ENCODE data around the gene DNAH2.
A peak's percentile ranks its signal among the peaks of the same experiment; 100 is the strongest.

The DNAH2 gene

GRCh38 chr17:7820231-7820630 lies 102.7 kb downstream of the DNAH2 start:
- Histone ChIP-seq H3K36me3 (ENCODE audit: insufficient read depth, low read length) (no peaks in the 10 kb centered on the region), H3K4me1 (ENCODE audit: insufficient read depth, low read length) (no peaks in the 10 kb centered on the region), H3K9me3 (ENCODE audit: control insufficient read depth, insufficient read depth, low read length) (no peaks in the 10 kb centered on the region), H3K9ac (ENCODE audit: low read depth, low read length) (no peak overlapping the region)

GRCh38 chr17:7822126-7822525 lies 104.6 kb downstream of the DNAH2 start:
- Histone ChIP-seq H3K9ac (ENCODE audit: low read depth, low read length) (no peak overlapping the region), H3K36me3 (ENCODE audit: insufficient read depth, low read length) (no peaks in the 10 kb centered on the region), H3K4me1 (ENCODE audit: insufficient read depth, low read length) (no peaks in the 10 kb centered on the region; the same call in 1 of the 2 replicates), H3K9me3 (ENCODE audit: control insufficient read depth, insufficient read depth, low read length) (no peaks in the 10 kb centered on the region)

- Histone ChIP-seq H3K4me1 (ENCODE audit: insufficient read depth, low read length) (no peaks in the 10 kb centered on the region; the same call in 1 of the 2 replicates), H3K9me3 (ENCODE audit: control insufficient read depth, insufficient read depth, low read length) (no peaks in the 10 kb centered on the region), H3K36me3 (ENCODE audit: insufficient read depth, low read length) (no peaks in the 10 kb centered on the region), H3K9ac (ENCODE audit: low read depth, low read length) (no peak overlapping the region)
These were observed 106.0 kb downstream of the DNAH2 start for GRCh38 chr17:7823581-7824001.

- no peaks in the 10 kb centered on the region for H3K36me3 ChIP-seq (ENCODE audit: insufficient read depth, low read length)
- H3K9ac ChIP-seq (ENCODE audit: low read depth, low read length) = no peak overlapping the region
- no peaks in the 10 kb centered on the region; the same call in 1 of the 2 replicates for H3K4me1 ChIP-seq (ENCODE audit: insufficient read depth, low read length)
- H3K9me3 ChIP-seq (ENCODE audit: control insufficient read depth, insufficient read depth, low read length) = no peaks in the 10 kb centered on the region
These were observed 106.7 kb downstream of the DNAH2 start for GRCh38 chr17:7824021-7824924.

GRCh38 chr17:7825206-7825990 lies 107.9 kb downstream of the DNAH2 start:
- no peaks in the 10 kb centered on the region for H3K36me3 ChIP-seq (ENCODE audit: insufficient read depth, low read length)
- H3K4me1 ChIP-seq (ENCODE audit: insufficient read depth, low read length) = no peaks in the 10 kb centered on the region; the same call in 1 of the 2 replicates
- no peak overlapping the region for H3K9ac ChIP-seq (ENCODE audit: low read depth, low read length)
- H3K9me3 ChIP-seq (ENCODE audit: control insufficient read depth, insufficient read depth, low read length) = no peaks in the 10 kb centered on the region

- Histone ChIP-seq H3K9ac (ENCODE audit: low read depth, low read length) (no peak overlapping the region), H3K4me1 (ENCODE audit: insufficient read depth, low read length) (peaks cover 3% of the 10 kb centered on the region), H3K36me3 (ENCODE audit: insufficient read depth, low read length) (no peaks in the 10 kb centered on the region), H3K9me3 (ENCODE audit: control insufficient read depth, insufficient read depth, low read length) (no peaks in the 10 kb centered on the region)
These were observed 113.1 kb downstream of the DNAH2 start for GRCh38 chr17:7830616-7831015.

- H3K9me3 ChIP-seq (ENCODE audit: control insufficient read depth, insufficient read depth, low read length) = no peaks in the 10 kb centered on the region
- H3K4me1 ChIP-seq (ENCODE audit: insufficient read depth, low read length) = peaks cover 3% of the 10 kb centered on the region
- H3K36me3 ChIP-seq (ENCODE audit: insufficient read depth, low read length) = no peaks in the 10 kb centered on the region
- no peak overlapping the region for H3K9ac ChIP-seq (ENCODE audit: low read depth, low read length)
These were observed 113.7 kb downstream of the DNAH2 start for GRCh38 chr17:7831233-7831632.

GRCh38 chr17:7832431-7832830 lies 114.9 kb downstream of the DNAH2 start:
- peaks cover 3% of the 10 kb centered on the region; the same call in 1 of the 2 replicates for H3K4me1 ChIP-seq (ENCODE audit: insufficient read depth, low read length)
- H3K9me3 ChIP-seq (ENCODE audit: control insufficient read depth, insufficient read depth, low read length) = no peaks in the 10 kb centered on the region
- no peak overlapping the region for H3K9ac ChIP-seq (ENCODE audit: low read depth, low read length)
- H3K36me3 ChIP-seq (ENCODE audit: insufficient read depth, low read length) = no peaks in the 10 kb centered on the region

- no peaks in the 10 kb centered on the region for H3K36me3 ChIP-seq (ENCODE audit: insufficient read depth, low read length)
- peak overlapping the region; percentile 76; the same call in 1 of the 2 replicates for H3K9ac ChIP-seq (ENCODE audit: low read depth, low read length)
- peaks cover 3% of the 10 kb centered on the region; the same call in 1 of the 2 replicates for H3K4me1 ChIP-seq (ENCODE audit: insufficient read depth, low read length)
- no peaks in the 10 kb centered on the region for H3K9me3 ChIP-seq (ENCODE audit: control insufficient read depth, insufficient read depth, low read length)
These were observed 115.7 kb downstream of the DNAH2 start for GRCh38 chr17:7833011-7833794.

- H3K9ac ChIP-seq (ENCODE audit: low read depth, low read length) = peak within 1 kb of the TSS; percentile 76; the same call in 1 of the 2 replicates
- H3K4me1 ChIP-seq (ENCODE audit: insufficient read depth, low read length) = peaks cover 9% of the 10 kb centered on the region
- H3K36me3 ChIP-seq (ENCODE audit: insufficient read depth, low read length) = no peaks in the 10 kb centered on the region
- H3K9me3 ChIP-seq (ENCODE audit: control insufficient read depth, insufficient read depth, low read length) = no peaks in the 10 kb centered on the region
These were observed 116.4 kb downstream of the DNAH2 start, which contains the start of gene KDM6B for GRCh38 chr17:7833795-7834541. TSS of gene KDM6B (plus strand) at chr17:7834217. CDS start at chr17:7845555, 11,338 bp downstream.

- Histone ChIP-seq H3K9me3 (ENCODE audit: control insufficient read depth, insufficient read depth, low read length) (no peaks in the 10 kb centered on the region), H3K4me1 (ENCODE audit: insufficient read depth, low read length) (peaks cover 11% of the 10 kb centered on the region), H3K9ac (ENCODE audit: low read depth, low read length) (peak overlapping the region; percentile 76; the same call in 1 of the 2 replicates), H3K36me3 (ENCODE audit: insufficient read depth, low read length) (no peaks in the 10 kb centered on the region)
These were observed 117.0 kb downstream of the DNAH2 start for GRCh38 chr17:7834542-7834956.

GRCh38 chr17:7834957-7835813 lies 117.6 kb downstream of the DNAH2 start:
- Histone ChIP-seq H3K9ac (ENCODE audit: low read depth, low read length) (peak overlapping the region; percentile 82; the same call in 1 of the 2 replicates), H3K36me3 (ENCODE audit: insufficient read depth, low read length) (no peaks in the 10 kb centered on the region), H3K9me3 (ENCODE audit: control insufficient read depth, insufficient read depth, low read length) (no peaks in the 10 kb centered on the region), H3K4me1 (ENCODE audit: insufficient read depth, low read length) (peaks cover 11% of the 10 kb centered on the region)
